Tibial artery (tissue), 4 donors: ENCODE results near the gene FCRLA.

ENCODE experiments used
- DNase-seq, 2 donors: peaks; one replicate each; pipeline ENCODE4 v3.0.0-alpha.2; 2019
- H3K27ac ChIP-seq, 2 donors: fragments of 200-600 bp; sonication (generic) in 1 of 2; 1 replicate in 1 of 2; 2 replicates in 1 of 2; pipeline ENCODE4 v1.5.1; 2018 to 2019; ENCODE audit warnings: mild to moderate bottlenecking in 1 of 2
- H3K27me3 ChIP-seq, 2 donors: fragments of 200-600 bp; sonication (generic) in 1 of 2; one replicate each; pipeline versions ENCODE4 v1.5.1 to v1.6.0; 2016 to 2019
- H3K36me3 ChIP-seq, 3 donors: fragments of 200-600 bp; sonication (generic) in 2 of 3; one replicate each; pipeline ENCODE4 v1.5.1; 2016 to 2019; ENCODE audit warnings: mild to moderate bottlenecking in 2 of 3
- H3K4me1 ChIP-seq, 4 donors: fragments of 200-600 bp; sonication (generic) in 2 of 4; 1 replicate in 3 of 4; 2 replicates in 1 of 4; pipeline ENCODE4 v1.5.1; 2016 to 2019
- H3K4me3 ChIP-seq, 2 donors: fragments of 200-600 bp; sonication (generic) in 1 of 2; 1 replicate in 1 of 2; 2 replicates in 1 of 2; pipeline ENCODE4 v1.5.1; 2018 to 2019; ENCODE audit warnings: mild to moderate bottlenecking in 2 of 2
- H3K9me3 ChIP-seq, 3 donors: fragments of 200-600 bp; sonication (generic) in 1 of 3; one replicate each; pipeline ENCODE4 v1.5.1; 2016 to 2019
- CTCF ChIP-seq, 2 experiments: fragments of 200-600 bp in 1 of 2; fragments of 450-650 bp in 1 of 2; IDR thresholded peaks; one replicate each; pipeline ENCODE4 v1.5.1; 2017 to 2019; ENCODE audit warnings: antibody characterized with exemption in 2 of 2, mild to moderate bottlenecking in 1 of 2, moderate library complexity in 1 of 2
- intact Hi-C: fragments of 100-400 bp; cut with DNase I; formaldehyde crosslinking; loops from one replicate; pipeline ENCODE4 v1.15.0; 2023; ENCODE audit warnings: low total_unique reads

FCRLA gene

GRCh38 chr1:161676441-161676840, 30.6 kb upstream of the FCRLA start:
- no peaks in the 10 kb centered on the region for H3K27me3 ChIP-seq
- H3K4me3 ChIP-seq: no peak overlapping the region
- no peak for DNase-seq
- intact Hi-C loops: no loop called here
- no peak for TF ChIP-seq CTCF (IDR thresholded peaks at IDR 0.05)
- no peaks in the 10 kb centered on the region for H3K36me3 ChIP-seq
- no peaks in the 10 kb centered on the region for H3K4me1 ChIP-seq
- no peak overlapping the region for H3K27ac ChIP-seq
- no peaks in the 10 kb centered on the region for H3K9me3 ChIP-seq

- intact Hi-C loops: no loop called here
- TF ChIP-seq CTCF (IDR thresholded peaks at IDR 0.05): no peak
- Histone ChIP-seq H3K9me3 (no peaks in the 10 kb centered on the region), H3K4me3 (no peak overlapping the region), H3K27ac (no peak overlapping the region), H3K4me1 (no peaks in the 10 kb centered on the region), H3K36me3 (no peaks in the 10 kb centered on the region), H3K27me3 (no peaks in the 10 kb centered on the region)
- no peak for DNase-seq
These were observed 29.9 kb upstream of the FCRLA start for GRCh38 chr1:161676958-161677689.

GRCh38 chr1:161678500-161678899, 28.5 kb upstream of the FCRLA start:
- Histone ChIP-seq H3K27ac (no peak overlapping the region), H3K27me3 (peaks cover 0 to 2% of the 10 kb centered on the region in 2 donors), H3K4me1 (no peaks in the 10 kb centered on the region), H3K36me3 (no peaks in the 10 kb centered on the region), H3K4me3 (no peak overlapping the region), H3K9me3 (no peaks in the 10 kb centered on the region)
- no peak for DNase-seq
- no peak for TF ChIP-seq CTCF (IDR thresholded peaks at IDR 0.05)
- intact Hi-C loops: no loop called here

GRCh38 chr1:161681879-161682278, 25.1 kb upstream of the FCRLA start:
- TF ChIP-seq CTCF (IDR thresholded peaks at IDR 0.05): no peak
- Histone ChIP-seq H3K9me3 (no peaks in the 10 kb centered on the region), H3K4me3 (no peak overlapping the region), H3K36me3 (no peaks in the 10 kb centered on the region), H3K27ac (no peak overlapping the region), H3K4me1 (no peaks in the 10 kb centered on the region), H3K27me3 (peaks cover 0 to 2% of the 10 kb centered on the region in 2 donors)
- intact Hi-C loops: no loop called here
- no peak for DNase-seq

GRCh38 chr1:161688946-161689345, 18.1 kb upstream of the FCRLA start:
- Histone ChIP-seq H3K9me3 (no peaks in the 10 kb centered on the region), H3K27me3 (peaks cover 0 to 27% of the 10 kb centered on the region in 2 donors), H3K27ac (no peak overlapping the region), H3K4me1 (no peaks in the 10 kb centered on the region), H3K36me3 (no peaks in the 10 kb centered on the region), H3K4me3 (no peak overlapping the region)
- no peak for TF ChIP-seq CTCF (IDR thresholded peaks at IDR 0.05)
- intact Hi-C loops: no loop called here
- no peak for DNase-seq
